Gastroesophageal sphincter (tissue), 4 donors: ENCODE results near the gene TRIM15. TPM values are rescaled to one million over a fixed set of nuclear protein-coding genes. Genes with fewer than 3 reads are reported as not detected.

Experiments used
- ATAC-seq: fragments of 150-250 bp; one replicate; pipeline ENCODE4 v1.9.1; 2016; ENCODE audit warnings: mild to moderate bottlenecking, moderate library complexity
- H3K27ac ChIP-seq, 4 donors: fragments of 200-600 bp; sonication (generic) in 3 of 4; 1 replicate in 3 of 4; 2 replicates in 1 of 4; pipeline ENCODE4 v1.5.1; 2016 to 2019
- H3K27me3 ChIP-seq: fragments of 200-600 bp; sonication (generic); one replicate; pipeline ENCODE4 v1.5.1; 2019
- H3K36me3 ChIP-seq, 2 donors: fragments of 200-600 bp; sonication (generic); one replicate each; pipeline ENCODE4 v1.5.1; 2019; ENCODE audit warnings: control low read depth in 1 of 2
- H3K4me1 ChIP-seq, 3 donors: fragments of 200-600 bp; sonication (generic); 1 replicate in 2 of 3; 2 replicates in 1 of 3; pipeline ENCODE4 v1.5.1; 2016 to 2019; ENCODE audit warnings: control low read depth in 2 of 3
- H3K4me3 ChIP-seq, 2 donors: fragments of 200-600 bp; sonication (generic); one replicate each; pipeline ENCODE4 v1.5.1; 2019; ENCODE audit warnings: mild to moderate bottlenecking in 1 of 2, moderate library complexity in 1 of 2
- H3K9me3 ChIP-seq, 3 donors: fragments of 200-600 bp; sonication (generic); one replicate each; pipeline ENCODE4 v1.5.1; 2017 to 2019; ENCODE audit warnings: control low read depth in 2 of 3
- CTCF ChIP-seq, 4 experiments: fragments of 200-600 bp in 2 of 4; fragments of 450-650 bp in 2 of 4; sonication (generic) in 1 of 4; IDR thresholded peaks; one replicate each; pipeline ENCODE4 v1.5.1; 2017 to 2019; ENCODE audit warnings: antibody characterized with exemption in 4 of 4, mild to moderate bottlenecking in 2 of 4, moderate library complexity in 2 of 4
- EP300 ChIP-seq: sonication (generic); formaldehyde crosslinking; IDR thresholded peaks from one replicate; pipeline ENCODE4 v1.6.1; 2017; ENCODE audit warnings: antibody characterized with exemption, mild to moderate bottlenecking
- POLR2A ChIP-seq, 2 donors: fragments of 450-650 bp; IDR thresholded peaks; one replicate each; pipeline ENCODE4 v1.6.1; 2017; ENCODE audit warnings: antibody characterized with exemption in 2 of 2, mild to moderate bottlenecking in 2 of 2, moderate library complexity in 1 of 2
- POLR2AphosphoS5 ChIP-seq: sonication (generic); formaldehyde crosslinking; IDR thresholded peaks from one replicate; pipeline ENCODE4 v1.6.1; 2017; ENCODE audit warnings: antibody characterized with exemption
- WGBS, 2 donors: methylation state at CpG; one replicate each; pipeline ENCODE4 v1.1.5; 2018; ENCODE audit warnings: low coverage in 1 of 2; 5-methylcytosine and 5-hydroxymethylcytosine counted together
- total RNA-seq, 4 donors: library from RNA; depleted of rRNA; stranded (reverse); fragments of >200 nt; gene quantifications; one replicate each; pipeline ENCODE4 v1.1.0, GENCODE V29; 2016

TRIM15 gene
- total RNA-seq, 4 donors from 2014 or later, result not detected

- Histone ChIP-seq H3K27me3 (no peaks in the 10 kb centered on the region), H3K4me3 (no peak overlapping the region), H3K4me1 (no peaks in the 10 kb centered on the region), H3K9me3 (no peaks in the 10 kb centered on the region), H3K27ac (no peak overlapping the region), H3K36me3 (peaks cover 2 to 96% of the 10 kb centered on the region in 2 donors)
- TF ChIP-seq POLR2A (IDR thresholded peaks at IDR 0.05) (no peak), EP300 (no peak), POLR2AphosphoS5 (no peak), CTCF (IDR thresholded peaks at IDR 0.05) (no peak)
- WGBS, 2 donors, result 100% methylated on average over 1 of the region's 1 CpG; no CpG with 5 or more reads in 1 of the 2 donors
- ATAC-seq, result no peak
Observed at GRCh38 chr6:30195951-30196350, 32.6 kb downstream of the TRIM15 start.

- H3K4me1 ChIP-seq, result no peaks in the 10 kb centered on the region
- no peak overlapping the region for H3K4me3 ChIP-seq
- no peaks in the 10 kb centered on the region for H3K9me3 ChIP-seq
- 95% methylated on average over 10 of the region's 12 CpGs; no CpG with 5 or more reads in 1 of the 2 donors for WGBS, 2 donors
- ATAC-seq, result no peak
- no peaks in the 10 kb centered on the region for H3K27me3 ChIP-seq
- no peak overlapping the region for H3K27ac ChIP-seq
- H3K36me3 ChIP-seq, result peaks cover 0 to 92% of the 10 kb centered on the region in 2 donors
- TF ChIP-seq EP300, result no peak
- TF ChIP-seq CTCF (IDR thresholded peaks at IDR 0.05), result no peak
Observed at GRCh38 chr6:30196376-30196775, 33.0 kb downstream of the TRIM15 start.

GRCh38 chr6:30198166-30199084 is 35.1 kb downstream of the TRIM15 start:
- Histone ChIP-seq H3K4me1 (peaks cover 0 to 9% (median 0%) of the 10 kb centered on the region in 3 donors), H3K9me3 (no peaks in the 10 kb centered on the region), H3K27ac (no peak overlapping the region), H3K27me3 (no peaks in the 10 kb centered on the region), H3K4me3 (no peak overlapping the region), H3K36me3 (peaks cover 0 to 75% of the 10 kb centered on the region in 2 donors)
- no peak for ATAC-seq
- TF ChIP-seq POLR2A (IDR thresholded peaks at IDR 0.05) (no peak), EP300 (no peak), POLR2AphosphoS5 (no peak), CTCF (IDR thresholded peaks at IDR 0.05) (no peak)
- 93 to 94% methylated on average over 3 to 14 of the region's 34 CpGs for WGBS, 2 donors

GRCh38 chr6:30200551-30201281 is 37.4 kb downstream of the TRIM15 start:
- WGBS, 2 donors, result 61 to 82% methylated on average over 2 to 5 of the region's 6 CpGs
- Histone ChIP-seq H3K27me3 (no peaks in the 10 kb centered on the region), H3K36me3 (peaks cover 0 to 52% of the 10 kb centered on the region in 2 donors), H3K4me3 (no peak overlapping the region), H3K4me1 (peaks cover 0 to 11% (median 0%) of the 10 kb centered on the region in 3 donors), H3K9me3 (no peaks in the 10 kb centered on the region), H3K27ac (no peak overlapping the region)
- ATAC-seq, result no peak
- TF ChIP-seq POLR2A (IDR thresholded peaks at IDR 0.05) (no peak), CTCF (IDR thresholded peaks at IDR 0.05) (no peak), POLR2AphosphoS5 (no peak)
